B cell (primary cell): ENCODE data around the gene MAPK4.

ENCODE experiments used
- CTCF ChIP-seq: fragments of 200-600 bp; IDR thresholded peaks from one replicate; pipeline ENCODE4 v1.8.0; 2022; ENCODE audit warnings: antibody characterized with exemption, mild to moderate bottlenecking
- EZH2 ChIP-seq: IDR thresholded peaks from 2 replicates; pipeline ENCODE4 v1.6.1; 2012; ENCODE audit warnings: borderline replicate concordance, low read depth, mild to moderate bottlenecking, moderate library complexity, low read length; ENCODE audit not compliant: insufficient read depth, poor library complexity, severe bottlenecking

GRCh38 chr18:50751490-50751889, 191.6 kb downstream of the MAPK4 start:
- no peak for TF ChIP-seq EZH2
- no peak for TF ChIP-seq CTCF
